ENCODE data around the gene UGT2B10.

- TF ChIP-seq, protein P1, sequence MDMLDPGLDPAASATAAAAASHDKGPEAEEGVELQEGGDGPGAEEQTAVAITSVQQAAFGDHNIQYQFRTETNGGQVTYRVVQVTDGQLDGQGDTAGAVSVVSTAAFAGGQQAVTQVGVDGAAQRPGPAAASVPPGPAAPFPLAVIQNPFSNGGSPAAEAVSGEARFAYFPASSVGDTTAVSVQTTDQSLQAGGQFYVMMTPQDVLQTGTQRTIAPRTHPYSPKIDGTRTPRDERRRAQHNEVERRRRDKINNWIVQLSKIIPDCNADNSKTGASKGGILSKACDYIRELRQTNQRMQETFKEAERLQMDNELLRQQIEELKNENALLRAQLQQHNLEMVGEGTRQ (IDR thresholded peaks at IDR 0.05): no peak
- no peak for TF ChIP-seq CTCF (IDR thresholded peaks at IDR 0.05)
Measured at GRCh38 chr4:68797048-68797447, 18.7 kb upstream of the UGT2B10 start.

Data from A549 (cell line).